C1 segment of cervical spinal cord (tissue), 14 donors: Measurements from ENCODE around the gene TNIK.
"Not testable (repeated sequence)": the region's sequence is repeated elsewhere in the genome, so short reads cannot be mapped to it uniquely, and the experiment has no call there.

Source experiments
- DNase-seq, 14 donors: peaks; one replicate each; lab custom pipeline; 2025; lab: John Stamatoyannopoulos, UW

The TNIK gene

GRCh38 chr3:171446801-171447578 lies 13.2 kb downstream of the TNIK start:
- no peak for DNase-seq

DNA sequence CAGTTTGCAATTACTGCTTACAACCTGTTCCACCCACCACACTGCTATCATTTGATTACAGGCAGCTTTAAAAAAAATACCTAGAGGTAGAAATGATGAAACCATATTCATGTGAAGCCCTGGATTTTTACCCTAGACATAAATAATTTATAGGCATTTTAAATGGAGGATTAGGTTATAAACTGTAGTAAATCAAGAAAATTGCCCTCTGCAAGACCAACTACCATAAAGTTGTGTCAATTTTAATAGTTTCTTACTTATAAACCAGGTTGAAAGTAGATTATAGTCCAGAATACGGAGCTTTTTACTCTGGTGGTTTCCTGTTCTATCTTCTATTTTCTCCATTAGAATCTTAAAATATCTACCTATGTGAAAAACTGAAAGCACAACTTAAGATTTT lies 13.9 kb downstream of the TNIK start:
- no peak for DNase-seq

- no peak for DNase-seq
Observed at GRCh38 chr3:171445620-171446204, 14.5 kb downstream of the TNIK start.

DNA sequence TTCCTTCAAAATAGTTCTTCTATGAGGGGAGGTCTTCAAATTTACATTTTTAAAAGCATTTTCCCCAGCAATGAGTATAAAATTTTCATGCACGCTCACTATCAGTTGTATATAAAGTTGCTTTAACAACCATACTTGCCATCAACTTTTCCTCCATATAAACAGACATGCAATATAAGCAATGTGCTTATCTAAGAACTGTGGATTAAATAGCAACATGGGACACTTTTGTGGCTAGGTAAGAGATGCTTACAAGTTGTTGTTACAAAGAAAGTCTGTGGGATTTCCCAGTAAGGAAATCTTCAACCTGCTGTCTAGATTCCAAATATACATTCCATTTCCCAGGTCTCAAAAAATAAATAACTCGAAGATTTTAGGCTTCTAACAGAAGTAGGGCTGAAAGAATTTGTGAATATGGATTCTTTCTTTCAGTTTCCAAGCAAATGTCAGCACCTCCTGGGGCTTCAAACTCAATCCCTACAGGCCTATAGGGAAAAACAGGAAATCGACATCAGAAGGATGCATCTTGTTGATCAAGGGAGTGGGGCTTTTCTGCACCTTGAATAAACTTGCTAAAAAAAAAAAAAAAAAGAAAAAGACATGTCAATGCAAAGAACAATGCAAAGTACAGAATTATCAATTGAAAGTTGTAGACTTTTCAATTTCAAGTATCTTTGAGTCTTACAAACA lies 16.1 kb downstream of the TNIK start:
- DNase-seq, result no peak

- DNase-seq, result no peak
Observed at GRCh38 chr3:171443211-171443957, 16.8 kb downstream of the TNIK start.

- DNase-seq, result no peak
Observed at GRCh38 chr3:171442184-171442583, 18.0 kb downstream of the TNIK start.

GRCh38 chr3:171441381-171441780 lies 18.8 kb downstream of the TNIK start:
- DNase-seq, result no peak

- no peak for DNase-seq
Observed at GRCh38 chr3:171439996-171440395, 20.2 kb downstream of the TNIK start.

GRCh38 chr3:171437115-171437756 lies 23.0 kb downstream of the TNIK start:
- no peak for DNase-seq

DNA sequence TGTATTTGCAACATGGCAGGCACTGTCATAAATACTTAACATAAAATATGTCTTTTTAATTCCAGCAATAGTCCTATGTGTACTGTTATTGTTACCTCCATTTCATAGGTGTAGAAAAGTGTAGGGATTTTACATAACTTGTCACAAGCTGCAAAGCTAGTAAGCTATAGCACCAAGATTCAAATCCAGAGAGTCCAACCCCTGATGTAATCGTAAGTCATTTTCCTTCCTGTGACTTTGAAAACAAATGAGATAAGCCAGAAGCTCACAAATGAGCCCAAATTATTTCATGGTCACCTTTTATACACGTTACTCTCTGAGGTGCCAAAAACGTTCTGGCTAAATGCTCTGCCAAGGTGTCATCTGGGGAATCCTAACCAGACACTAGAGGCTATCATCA lies 23.8 kb downstream of the TNIK start:
- no peak for DNase-seq

GRCh38 chr3:171435757-171436156 lies 24.4 kb downstream of the TNIK start:
- DNase-seq, result no peak

GRCh38 chr3:171435143-171435542 lies 25.1 kb downstream of the TNIK start:
- DNase-seq, result no peak

DNA sequence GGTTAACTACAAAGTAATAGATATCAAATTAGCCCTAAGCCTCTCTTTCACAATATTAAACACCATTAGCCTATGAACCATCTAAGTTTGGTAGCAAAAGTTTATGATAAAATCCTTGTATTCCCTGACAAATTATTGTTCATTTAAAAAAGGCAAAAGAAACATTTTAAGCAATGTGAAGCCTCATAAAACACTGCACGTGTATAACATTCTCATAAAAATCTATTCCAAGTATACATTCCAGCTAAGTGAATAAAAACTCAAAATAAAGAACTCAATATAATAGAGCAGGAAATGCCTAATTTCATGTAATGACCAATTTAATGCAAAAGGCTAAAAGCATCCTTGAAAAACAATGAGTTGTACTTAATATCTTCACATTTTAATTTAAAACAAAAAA lies 27.7 kb downstream of the TNIK start:
- no peak for DNase-seq

DNA sequence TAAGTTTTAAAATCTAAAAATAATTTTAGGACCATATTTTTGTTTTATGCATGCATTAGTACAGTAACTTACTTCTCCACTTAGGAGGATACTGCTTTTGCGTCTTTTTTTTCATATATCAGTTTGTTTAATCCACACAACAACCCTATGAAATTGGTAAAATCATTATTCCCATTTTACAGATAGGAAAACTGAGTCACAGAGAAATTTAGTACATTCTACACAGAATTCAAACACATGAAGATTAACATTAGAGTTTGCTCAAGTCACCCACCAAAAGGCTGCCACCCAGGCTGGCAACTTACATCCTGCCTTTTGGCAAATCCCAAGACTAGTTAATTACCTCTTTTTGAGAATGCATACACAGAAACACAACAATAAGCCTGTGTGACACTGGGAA lies 28.7 kb downstream of the TNIK start:
- no peak for DNase-seq

DNA sequence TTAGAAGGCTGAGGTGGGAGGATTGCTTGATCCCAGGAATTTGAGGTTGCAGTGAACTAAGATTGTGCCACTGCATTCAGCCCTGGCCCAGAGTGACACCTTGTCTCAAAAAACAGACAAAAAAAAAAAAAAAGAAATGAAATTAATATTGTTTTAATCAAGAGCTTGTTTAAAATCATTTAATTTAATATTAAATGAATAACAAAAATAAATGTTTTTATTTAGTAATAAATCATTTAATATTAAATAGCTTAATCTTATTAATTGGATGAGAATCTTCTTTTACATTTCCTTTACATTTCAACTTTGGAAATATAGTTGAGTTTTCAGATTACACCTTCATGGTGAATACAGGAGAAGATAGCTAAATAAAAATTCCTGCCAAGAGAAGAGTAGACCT lies 29.7 kb downstream of the TNIK start:
- DNase-seq, result no peak

GRCh38 chr3:171429635-171430034 lies 30.6 kb downstream of the TNIK start:
- no peak for DNase-seq

GRCh38 chr3:171428892-171429291 lies 31.3 kb downstream of the TNIK start:
- DNase-seq, result no peak

DNA sequence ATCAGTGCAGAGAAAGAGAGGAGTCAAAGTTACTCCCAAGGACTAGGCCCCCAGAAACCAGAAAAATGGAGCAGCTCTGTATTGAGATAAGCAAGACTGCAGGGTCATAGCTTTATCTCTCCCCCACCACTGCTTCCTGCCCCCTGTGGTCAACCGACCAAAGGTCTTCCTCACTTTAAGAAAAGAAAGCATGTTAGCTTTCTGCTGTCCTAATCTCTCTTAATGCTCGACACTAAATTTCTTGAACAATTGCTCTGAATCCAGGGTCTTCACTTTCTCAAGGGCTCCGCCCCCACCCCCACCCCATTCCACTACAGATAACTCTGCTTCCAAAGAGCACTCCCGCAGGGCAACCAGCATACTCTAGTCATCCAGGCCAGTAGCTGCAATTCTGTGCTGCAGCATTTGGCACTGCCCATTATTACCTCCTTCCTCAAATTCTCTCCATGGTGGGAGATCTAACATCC lies 31.9 kb downstream of the TNIK start:
- no peak for DNase-seq

DNA sequence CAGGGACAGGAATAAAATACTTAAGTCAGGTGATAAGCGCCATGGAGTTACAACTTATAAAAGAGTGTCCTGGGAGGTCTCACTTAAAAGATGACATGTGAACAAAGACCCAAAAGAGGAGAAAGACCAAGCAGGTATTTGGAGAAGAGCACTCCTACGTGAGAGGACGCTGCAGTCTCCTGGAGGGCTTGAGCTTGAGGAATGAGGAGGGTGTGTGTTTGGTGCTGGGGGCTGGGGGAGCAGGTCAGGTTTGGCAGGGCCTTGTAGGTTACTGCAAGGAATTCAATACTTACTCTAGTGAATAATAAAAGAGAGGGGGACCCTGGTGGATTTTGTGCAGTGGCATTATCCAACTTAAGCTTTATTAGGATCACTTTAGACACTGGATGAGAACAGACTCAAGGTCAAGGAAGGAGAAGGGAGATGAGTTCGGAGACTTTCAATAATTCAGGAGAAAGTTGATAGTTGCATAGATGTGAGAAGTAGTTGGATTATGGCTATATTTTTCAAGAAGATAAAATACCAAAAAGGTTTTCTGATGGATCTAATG lies 32.4 kb downstream of the TNIK start:
- no peak for DNase-seq

DNA sequence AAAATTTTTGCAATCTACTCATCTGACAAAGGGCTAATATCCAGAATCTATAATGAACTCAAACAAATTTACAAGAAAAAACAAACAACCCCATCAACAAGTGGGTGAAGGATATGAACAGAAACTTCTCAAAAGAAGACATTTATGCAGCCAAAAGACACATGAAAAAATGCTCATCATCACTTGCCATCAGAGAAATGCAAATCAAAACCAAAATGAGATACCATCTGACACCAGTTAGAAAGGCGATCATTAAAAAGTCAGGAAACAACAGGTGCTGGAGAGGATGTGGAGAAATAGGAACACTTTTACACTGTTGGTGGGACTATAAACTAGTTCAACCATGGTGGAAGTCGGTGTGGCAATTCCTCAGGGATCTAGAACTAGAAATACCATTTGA lies 36.1 kb downstream of the TNIK start:
- DNase-seq, result not testable (repeated sequence)

DNA sequence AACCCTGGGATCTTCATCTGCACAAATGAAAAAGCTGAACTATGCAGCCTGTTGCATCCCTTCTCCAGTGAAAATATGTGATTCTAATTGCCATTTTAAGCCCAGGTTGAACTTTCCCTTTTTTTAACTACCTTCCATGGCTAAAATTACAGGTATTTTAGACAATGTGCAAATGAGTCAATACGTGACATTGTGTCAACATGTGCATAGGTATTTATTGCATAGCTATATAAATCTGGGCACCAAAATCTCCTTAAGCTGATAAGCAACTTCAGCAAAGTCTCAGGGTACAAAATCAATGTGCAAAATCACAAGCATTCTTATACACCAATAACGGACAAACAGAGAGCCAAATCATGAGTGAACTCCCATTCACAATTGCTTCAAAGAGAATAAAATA lies 37.4 kb downstream of the TNIK start:
- DNase-seq, result not testable (repeated sequence)
